A375 (cell line): ENCODE measurements around the gene CCDC170. TPM values are rescaled to one million over a fixed set of nuclear protein-coding genes. Genes with fewer than 3 reads are reported as not detected.

Experiments
- small RNA-seq: library from RNA; depleted of rRNA; stranded (forward); fragments of <200 nt; gene quantifications from one replicate; pipeline ENCODE3, GENCODE V24; 2014
- total RNA-seq: library from RNA; depleted of rRNA; stranded (reverse); fragments of >200 nt; shearing (Covaris generic); gene quantifications from 2 replicates; pipeline ENCODE4 v1.2.3, GENCODE V29; 2014; rRNA removed

CCDC170 gene
- total RNA-seq: 0.45 TPM in 1 of 2 replicates, not detected in the other

GRCh38 chr6:151493804-151494234 lies at the start of gene CCDC170:
TSS of gene CCDC170 (plus strand) at chr6:151494017. CDS start at chr6:151494129, 112 bp downstream.

GRCh38 chr6:151451950-151452749 lies 41.7 kb upstream of the CCDC170 start, which contains the start of gene RMND1:
TSS of gene RMND1 (minus strand) at chr6:151452126. CDS start at chr6:151445811, 6,315 bp downstream.

Small RNA genes lying within 50 kb of the gene (small RNA-seq; reads per million reads assigned to genes)
- gene RNU6-813P: not detected

Other genes with a start within 250 kb of the CCDC170 start
- gene ZBTB2, start 102.5 kb upstream of the CCDC170 start, total RNA-seq: 9.3 and 11.3 TPM in 2 replicates
- gene RMND1, start 41.9 kb upstream of the CCDC170 start, total RNA-seq: 24.5 and 26.0 TPM in 2 replicates